Left forelimb (tissue), 1 donor: ENCODE measurements around the gene SMIM12.
A peak's percentile ranks its signal among the peaks of the same experiment; 100 is the strongest.

Experiments
- DNase-seq: peaks from one replicate; pipeline ENCODE4 v3.0.0-alpha.2; 2018; ENCODE audit warnings: low spot score

SMIM12 gene, protein sequence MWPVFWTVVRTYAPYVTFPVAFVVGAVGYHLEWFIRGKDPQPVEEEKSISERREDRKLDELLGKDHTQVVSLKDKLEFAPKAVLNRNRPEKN

DNA sequence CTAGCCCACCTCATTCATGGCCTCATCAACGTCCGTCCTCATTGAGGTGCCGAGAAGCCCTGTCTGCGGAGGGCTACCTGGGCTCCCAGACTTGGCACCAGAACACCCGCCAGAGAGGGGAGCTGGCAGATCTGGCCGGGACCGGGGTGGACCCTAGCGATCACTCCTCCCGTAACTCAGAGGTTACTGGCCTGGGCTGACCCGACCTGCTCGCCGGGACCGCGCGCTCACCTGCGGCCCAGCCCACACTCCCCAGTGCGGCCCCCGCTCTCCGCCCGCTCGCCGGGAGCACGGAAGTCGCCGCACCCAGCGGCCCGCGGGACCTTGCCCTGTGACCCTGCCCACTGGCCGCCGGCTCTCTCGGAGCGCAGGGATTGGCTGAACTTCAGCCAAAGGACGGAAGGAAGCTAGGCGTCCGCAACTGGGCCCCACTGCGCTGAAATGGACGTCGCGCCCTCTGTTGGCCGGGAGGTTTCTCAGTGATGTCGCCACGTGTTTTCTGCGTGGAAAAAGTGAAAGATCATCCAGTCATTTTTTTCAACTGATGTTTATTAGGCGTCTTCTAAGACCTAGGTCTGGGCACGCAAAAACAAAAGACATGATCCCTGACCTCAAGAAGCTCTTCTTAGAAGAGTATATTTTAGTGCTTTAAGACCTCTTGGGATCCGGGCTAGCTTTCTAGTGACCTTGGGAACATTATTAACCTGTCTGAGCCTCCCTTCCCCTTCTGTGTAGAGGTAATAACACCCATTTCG, at the start of gene SMIM12:
Gene SMIM12, minus strand, starts transcription at position 304 of the 755 bp plus-strand sequence. CDS start 3,772 bp downstream, outside the sequence.
- DNase-seq = peak; percentile 93

DNA sequence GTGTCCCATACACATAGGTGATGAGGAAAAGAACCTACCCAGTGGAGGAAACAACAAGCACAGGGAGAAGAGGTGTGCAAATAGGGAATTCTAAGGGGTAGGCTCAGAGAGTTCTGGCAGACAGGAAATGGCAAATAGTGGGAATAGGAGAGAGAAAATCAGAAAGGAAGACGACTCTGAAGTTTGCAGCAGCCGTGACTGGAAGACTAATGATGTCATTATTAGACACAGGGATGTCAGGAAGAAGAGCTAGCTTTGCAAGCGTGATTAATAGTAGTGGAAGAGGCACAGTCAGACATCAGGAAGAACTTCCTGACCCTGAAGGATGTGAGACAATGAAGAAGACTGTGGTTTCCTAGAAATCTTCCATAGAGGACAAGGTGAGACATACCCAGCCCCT, 48.8 kb upstream of the SMIM12 start:
- no peak for DNase-seq

DNA sequence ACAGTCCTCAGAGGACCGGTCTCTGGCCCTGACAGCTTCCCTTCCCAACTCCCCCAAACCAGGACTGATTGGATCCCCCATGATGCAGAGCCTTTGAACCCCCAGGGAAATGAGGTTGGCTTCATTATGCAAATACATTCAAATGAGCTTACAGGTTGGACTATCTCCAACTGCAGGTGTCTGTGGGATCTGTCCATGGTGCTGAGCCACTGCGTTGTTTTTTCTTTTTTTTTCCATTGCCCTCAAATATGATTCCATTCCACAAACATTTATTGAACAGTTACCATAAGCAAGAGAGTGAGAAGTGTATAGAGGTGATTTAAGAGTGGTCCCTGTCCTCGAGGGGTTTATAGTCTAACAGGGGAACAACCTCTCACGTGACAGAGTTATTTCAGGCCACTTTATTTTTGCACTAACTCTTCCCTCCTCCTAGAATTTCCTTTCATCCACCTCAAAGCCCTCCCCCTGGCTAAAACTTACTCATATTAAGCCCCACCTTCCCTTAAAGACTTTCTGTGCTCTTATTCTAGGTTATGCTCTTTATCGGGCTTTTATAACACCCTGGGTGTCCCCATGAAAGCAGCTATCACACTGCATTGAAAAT, 48.0 kb upstream of the SMIM12 start:
- DNase-seq = no peak

DNA sequence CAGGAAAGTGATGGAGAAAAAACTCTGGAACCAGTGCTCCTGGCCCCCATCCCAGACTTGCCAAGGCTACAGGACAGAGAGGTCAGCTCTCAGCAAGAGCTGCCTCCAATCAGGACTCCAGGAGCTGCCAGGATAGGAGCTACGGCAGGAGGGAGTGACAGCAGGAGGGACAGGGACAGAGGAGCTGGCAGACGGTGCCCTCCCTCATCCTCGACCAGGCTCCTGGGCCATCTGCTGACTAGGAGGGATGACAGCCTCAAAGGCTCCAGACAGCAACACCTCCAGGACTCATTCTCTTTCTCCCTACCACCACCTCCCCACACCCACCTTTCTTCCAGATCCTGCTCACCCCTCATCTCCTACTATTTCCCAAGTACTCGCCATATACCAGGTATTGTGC, 47.2 kb upstream of the SMIM12 start:
- no peak for DNase-seq

DNA sequence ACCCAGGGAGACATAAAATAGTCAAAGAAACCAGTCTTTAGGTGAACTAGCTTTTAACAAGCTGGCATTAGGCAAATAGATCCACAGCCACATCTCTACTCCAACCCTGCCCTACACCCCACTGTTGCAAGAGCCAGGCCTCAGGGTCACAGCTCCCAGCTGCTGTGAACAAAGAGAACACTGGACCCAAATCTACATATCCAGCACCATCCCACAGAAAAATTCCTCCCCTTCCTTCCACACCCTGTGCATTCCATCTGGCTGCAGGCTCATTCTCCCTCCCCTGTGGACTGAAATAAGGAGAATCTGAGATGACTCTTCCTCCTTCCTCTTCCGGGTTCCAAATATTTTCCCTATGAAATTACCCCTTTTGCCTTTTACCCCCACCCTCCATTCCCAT, 46.7 kb upstream of the SMIM12 start:
- DNase-seq = no peak

DNA sequence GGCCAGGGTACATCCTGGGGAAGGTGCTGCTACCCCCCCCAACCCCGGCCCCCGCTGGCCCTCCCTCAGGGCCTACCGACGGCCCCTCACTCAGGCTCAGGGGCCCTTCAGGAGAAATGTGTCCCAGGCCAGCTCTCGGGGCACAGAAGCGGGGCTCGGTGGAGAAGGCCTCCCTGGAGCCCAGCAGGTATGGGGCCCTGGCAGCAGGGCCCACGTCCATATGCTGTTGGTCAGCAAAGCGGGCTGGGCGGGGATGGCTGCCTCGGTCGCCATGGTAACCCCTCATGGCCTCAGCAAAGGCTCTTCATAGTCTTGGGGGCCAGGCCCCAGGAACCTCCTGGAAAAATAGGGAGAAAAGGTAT, 45.5 kb upstream of the SMIM12 start:
- no peak for DNase-seq

DNA sequence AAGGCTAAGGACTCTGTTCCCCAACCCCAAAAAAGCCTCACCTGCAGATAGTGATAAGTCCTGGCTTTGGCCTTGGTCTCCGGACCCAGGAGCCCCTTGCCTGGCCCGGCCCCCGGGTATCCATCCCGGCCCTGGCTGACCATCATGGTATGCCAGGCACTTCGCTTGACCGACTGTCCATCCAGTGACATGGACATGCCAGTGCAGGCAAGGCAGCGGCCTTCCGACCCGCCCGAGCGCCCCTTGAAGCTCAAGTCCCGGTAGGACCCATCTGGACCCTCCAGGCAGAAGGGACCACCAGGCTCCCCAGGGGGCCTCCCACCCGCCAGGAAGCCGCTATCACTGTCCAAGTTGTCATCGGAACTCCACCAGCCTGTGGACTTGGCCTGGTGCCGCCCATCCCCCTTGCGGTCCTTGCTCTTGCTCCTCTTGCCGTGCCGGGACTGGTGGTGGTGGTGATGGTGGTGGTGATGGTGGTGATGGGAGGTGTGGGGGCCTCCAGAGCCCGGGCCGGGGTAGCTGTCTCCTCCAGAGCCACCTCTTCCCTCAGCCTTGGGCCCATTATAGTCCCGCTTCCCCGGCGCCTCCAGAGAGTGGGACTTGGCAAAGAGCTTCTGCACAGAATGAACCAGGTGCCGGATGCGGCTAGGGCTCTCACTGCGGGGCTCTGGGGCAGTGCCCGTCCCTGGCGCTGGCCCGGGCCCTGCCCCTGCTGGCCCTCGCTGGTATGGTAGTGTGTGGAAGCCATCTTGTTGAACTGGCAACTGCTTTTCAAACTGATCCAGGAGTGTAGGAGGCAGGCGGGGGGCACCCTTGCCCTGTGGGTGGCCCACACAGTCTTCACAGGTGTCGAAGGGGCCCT, 44.9 kb upstream of the SMIM12 start:
- DNase-seq = no peak

DNA sequence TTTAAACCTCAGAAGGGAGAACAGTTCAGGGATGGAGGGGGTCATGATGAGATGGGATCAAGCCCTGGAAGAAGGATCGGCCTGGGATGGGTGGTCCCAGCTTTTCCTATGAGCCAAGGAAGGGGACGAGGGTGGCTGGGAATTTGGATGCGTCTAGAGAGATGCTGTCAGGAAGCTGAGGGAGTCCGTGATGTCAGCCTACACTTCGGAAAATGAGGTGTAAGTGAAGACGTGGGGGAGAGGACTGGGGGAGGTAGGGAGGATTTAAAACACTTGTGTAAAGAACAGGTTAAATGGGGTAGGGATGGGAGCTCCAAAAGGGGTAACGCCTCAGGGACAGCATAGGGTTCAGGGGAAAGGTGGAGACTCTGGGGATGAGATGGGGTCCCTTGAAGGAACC, 42.4 kb upstream of the SMIM12 start:
- no peak for DNase-seq

DNA sequence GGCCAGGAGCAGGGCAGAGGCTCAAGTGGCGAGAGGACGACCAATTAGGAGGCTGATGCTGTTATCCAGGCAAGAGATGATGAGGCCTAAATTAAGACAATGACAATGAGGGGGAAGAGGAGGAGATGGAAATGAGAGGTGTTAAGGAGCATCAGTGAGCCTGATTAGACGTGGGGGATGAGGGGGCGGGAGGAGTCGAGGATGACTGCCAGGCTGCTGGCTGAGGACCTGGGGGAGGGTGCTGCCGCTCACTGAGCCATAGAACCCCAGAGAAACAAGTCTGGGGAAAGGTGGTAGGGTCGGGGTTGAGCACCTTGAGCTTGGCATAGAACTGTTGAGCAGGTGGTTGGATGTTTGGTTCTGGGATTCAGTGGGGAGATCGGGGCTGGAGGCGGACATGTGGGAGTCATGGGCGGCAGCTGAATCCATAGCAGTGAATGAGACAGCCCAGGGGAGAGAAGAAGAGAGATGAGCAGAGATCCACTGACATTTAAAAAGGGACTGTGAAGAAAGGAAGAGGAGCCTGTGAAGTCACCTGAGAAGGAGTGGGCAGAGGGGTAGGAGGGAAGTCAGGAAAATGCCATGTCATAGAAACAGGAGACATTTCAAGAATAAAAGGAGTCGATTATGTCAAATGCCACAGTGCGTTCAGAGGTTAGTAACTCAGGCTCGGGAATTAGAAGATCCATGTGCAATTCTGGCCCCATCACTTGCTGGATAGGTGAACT, 41.4 kb upstream of the SMIM12 start:
- no peak for DNase-seq

DNA sequence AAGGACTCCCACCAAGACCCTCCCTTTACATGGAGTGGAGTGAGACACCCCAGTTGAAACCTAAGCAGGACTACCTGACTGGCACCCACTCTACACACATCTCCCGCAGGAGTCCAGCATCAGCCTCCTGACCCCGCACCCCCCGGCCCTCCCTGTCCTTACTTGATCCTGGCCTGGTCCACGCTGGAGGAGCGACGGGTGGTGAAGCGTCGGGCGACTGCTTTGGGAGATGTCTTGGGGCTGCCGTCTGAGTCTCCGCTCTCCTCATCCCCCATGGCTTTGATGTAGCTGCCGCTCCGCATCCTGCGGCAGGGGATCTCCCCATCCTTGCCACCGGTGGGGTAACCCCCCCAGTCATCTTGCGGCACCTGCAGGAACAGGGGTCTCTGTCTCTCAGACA, 40.4 kb upstream of the SMIM12 start:
- DNase-seq = no peak

DNA sequence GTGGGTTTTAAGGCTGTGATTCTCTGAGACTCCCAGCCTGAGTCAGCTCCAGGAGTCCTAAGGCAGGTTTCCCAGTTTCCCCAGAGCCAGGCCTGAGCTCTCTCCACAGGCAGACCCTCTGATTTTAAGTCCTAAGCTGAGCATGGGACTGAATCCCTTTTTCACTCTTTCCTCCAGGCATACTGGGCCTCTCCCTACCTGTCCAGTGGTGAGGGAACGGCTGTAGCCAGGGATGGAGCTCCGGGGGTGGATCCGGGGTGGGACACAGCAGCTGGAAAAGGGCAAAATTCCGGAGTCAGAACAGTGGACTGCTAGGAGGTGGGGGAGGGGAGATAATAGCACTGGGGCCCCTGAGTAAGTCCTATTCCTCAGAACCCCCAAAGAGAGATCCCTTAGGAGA, 39.9 kb upstream of the SMIM12 start:
- no peak for DNase-seq

DNA sequence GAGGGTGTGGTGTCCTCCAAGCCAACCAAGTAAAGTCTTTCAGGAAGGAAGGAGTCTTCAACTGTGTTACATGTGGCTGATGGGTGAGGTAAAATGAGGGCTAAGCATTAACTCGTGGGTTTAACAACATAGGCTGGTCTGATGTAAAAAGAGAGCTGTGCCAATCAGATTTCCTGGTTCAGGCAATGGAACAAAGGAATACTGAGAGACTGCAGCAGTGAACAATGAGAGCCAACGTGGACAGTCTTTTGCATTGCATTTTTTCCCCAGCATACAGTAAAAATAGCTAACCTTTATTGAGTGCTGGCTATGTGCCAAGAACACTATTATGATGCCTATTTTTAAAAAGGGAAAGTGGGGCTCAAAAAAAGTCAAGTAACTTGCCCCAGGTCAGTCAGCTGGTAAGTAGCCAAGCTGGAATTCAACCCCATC, 38.8 kb upstream of the SMIM12 start:
- no peak for DNase-seq

DNA sequence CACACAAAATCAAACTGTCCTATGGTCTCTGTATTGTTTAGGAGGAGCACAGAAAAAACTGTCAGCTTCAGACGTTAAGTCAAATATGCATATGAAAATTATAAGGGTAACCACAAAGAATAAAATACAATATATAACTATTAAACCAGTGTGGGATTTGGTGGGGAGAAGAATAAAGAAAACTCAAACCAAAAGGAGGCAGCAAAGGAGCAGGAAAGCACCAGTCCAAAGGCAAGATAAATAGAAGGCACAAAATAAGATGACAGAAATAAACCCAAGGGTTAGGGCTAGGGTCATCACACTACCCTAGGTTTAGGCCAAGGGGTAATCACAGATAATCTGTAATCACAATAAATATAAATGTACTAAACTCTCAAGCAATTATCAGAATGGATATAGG, 37.1 kb upstream of the SMIM12 start:
- no peak for DNase-seq

DNA sequence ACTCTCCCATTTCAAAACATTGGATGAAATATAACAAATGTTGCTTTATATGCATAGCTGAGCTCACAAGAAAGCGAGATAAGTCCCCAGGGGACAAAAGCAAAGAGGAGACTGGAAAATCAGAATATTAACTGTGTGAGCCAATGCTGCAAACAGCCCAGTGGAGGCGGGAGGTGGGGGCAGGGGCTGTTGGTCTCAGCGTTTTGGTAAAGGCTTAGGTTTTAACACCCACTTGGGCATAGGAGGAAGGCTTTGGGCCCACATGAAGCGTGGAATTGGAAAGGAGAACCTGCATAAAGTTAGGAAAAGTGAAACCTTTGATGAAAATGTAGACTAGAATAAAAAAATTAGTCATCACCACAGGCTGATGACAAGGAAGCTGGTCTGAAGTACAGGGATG, 30.2 kb upstream of the SMIM12 start:
- no peak for DNase-seq

DNA sequence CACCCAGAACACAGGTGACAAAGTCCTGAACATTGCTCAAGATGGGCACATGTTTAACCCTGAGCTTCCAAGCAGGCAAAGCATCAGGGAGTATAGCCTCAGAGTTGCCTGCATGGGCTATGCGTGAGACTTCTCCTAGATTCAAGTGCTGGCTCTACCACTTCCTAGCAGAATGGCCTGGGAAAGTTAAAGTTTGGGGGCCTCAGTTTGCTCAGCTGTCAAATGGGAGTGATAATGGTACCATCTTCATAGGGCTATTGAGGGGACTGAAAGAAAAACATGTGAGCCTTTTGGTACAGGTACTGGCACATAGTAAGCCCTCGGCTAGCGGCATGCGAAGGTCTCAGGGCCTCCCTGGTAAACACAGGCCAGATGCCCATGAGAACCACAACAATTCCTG, 28.0 kb upstream of the SMIM12 start:
- DNase-seq = no peak

DNA sequence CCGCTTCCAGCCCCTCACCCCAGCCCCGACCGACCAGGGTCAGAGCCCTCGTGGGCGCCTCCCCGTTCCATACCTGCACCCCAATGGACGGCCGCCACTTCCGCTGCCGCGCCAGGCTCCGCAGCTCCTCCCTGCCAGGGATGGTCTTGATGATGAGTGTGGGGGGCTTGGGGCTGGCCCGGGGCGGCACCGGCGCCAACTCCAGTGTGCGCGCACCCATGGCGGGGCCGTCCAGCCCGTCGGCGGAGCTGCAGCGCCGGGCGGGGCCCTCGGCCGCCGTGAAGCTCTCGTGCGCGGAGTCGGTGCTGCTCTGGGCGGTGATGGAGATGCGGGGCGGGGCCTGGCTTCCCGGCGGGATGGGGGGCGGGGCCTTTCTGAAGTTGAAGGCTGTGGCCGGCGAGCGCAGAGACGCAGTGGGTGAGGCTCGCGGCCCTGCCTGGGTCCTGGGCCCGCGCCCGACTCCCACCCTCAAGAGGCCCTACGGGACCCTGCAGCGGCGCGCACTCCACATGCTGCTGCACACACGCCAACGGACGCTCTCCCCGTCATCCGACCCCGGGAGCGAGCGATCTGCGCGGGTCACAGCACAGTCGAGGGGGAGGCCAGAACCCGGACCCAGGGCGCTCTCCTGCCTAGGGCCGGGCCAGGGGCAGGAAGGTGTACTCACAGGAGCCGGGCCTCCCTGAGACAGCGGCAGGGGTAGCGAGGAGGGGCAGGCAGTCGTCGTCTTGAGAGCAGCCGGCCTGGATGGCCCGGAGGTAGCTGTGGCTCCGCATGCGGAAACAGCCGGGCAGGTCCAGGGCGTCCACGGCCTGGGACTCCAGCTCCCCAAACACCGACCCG, 26.1 kb upstream of the SMIM12 start:
- no peak for DNase-seq

DNA sequence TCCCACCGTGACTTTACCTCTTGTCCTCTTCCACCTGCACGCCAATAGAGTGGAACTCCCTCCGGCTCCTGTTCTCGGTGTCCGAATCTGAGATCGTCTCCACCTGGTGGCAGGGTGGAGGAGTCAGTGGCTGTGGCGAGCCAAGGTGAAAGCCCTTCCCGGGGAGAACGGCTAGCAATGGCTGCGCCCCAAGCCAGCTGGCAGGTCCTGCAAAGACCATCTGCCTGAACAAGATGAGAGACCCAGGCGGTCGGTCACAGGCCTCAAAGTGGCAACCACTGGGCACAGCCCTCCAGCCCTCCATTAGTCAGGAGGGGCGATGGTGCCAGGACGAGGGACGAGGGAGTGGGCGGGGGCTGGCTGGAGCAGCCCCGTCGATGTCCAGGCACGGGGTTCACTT, 25.4 kb upstream of the SMIM12 start:
- no peak for DNase-seq

DNA sequence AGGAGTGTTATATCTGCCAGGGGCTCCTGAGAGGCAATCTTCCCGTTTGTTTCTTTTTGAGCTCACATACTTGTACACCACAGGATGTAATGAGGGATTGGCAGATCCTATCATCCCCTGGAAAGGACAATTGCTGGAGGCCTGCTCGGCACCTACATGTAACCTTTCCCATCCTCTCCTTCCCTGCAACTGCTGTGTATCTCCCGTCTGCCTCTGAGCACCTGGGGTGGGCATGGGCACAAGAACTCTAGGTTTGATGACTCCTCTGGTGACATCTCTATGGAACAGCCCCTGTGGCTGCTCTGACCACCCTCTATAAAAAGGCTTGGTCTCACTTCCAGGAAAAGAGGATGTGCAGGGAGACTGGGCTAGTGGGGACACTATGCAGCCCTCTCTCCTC, 25.0 kb upstream of the SMIM12 start:
- no peak for DNase-seq

DNA sequence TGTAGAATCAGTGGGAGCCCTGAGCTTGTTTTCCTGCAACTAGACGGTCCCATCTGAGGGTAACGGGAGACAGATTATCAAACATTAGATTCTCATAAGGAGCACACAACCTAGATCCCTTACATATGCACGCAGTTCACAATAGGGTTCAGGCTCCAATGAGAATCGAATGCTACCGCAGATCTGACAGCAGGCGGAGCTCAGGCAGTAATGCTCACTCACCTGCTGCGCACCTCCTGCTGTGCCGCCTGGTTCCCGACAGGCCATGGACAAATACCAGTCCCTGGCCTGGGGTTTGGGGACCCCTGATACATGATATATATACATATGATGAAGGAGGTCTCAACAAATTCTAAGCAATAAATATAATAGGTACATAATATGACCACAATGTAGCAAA, 19.7 kb upstream of the SMIM12 start:
- no peak for DNase-seq

DNA sequence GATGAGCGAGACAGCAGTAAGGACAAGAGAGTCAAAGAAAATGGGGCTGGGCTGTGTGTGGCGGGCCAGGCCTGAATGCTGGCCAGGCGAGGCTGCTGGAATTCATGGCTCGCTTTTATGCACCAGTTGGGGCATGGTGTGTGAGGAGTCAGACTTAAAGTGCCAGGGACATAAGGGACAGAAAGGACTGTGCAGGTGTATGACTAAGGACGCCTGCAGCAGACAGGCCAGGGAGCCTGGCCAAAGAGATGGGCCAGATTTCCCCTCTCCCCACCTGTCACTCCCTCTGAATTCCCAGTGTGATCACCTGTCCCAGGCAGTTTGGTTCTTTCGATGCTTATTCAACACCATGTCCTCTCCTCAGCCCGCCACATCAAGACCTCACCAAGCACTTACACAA, 16.9 kb upstream of the SMIM12 start:
- no peak for DNase-seq

DNA sequence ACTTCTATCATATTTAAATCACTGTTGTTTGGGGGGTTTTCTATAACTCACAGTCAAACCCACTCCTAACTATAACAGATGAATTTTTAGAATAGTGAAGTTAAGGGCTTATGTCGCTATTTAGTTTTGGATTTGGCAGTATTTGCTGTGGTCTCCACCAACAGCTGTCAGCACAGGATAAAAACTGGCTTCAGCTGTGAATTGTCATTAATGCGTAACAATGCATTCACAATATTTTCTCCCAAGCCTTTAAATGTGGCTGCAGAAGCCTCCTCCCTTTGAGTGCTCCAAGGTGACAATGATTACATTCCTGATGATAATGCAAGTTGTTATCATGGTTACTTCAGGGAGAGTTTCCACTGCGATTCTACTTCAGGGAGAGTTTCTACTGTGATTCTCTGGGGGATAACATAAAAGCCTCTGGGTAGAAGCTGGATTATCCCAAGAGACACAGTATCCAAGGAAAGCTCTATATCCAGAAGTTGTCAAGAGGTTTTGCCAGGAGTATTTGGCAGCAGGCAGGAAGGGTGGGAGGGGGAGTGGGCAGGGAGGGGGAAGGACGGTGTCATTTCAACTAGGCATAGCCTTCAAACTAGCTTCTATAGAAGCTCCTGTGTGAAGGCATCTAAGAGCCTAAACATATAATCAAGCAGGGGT, 14.9 kb upstream of the SMIM12 start:
- no peak for DNase-seq
